GM15510 (cell line): ENCODE results near the gene ZDHHC21.

Experiments
- POLR2A ChIP-seq: IDR thresholded peaks from 3 replicates; pipeline ENCODE4 v1.6.1; 2011; ENCODE audit warnings: borderline replicate concordance; ENCODE audit not compliant: insufficient read length; ENCODE audit errors: extremely low read depth

Gene ZDHHC21

GRCh38 chr9:14653511-14653910, 39.7 kb downstream of the ZDHHC21 start:
- TF ChIP-seq POLR2A, result no peak

- no peak for TF ChIP-seq POLR2A
These were observed 40.4 kb downstream of the ZDHHC21 start for GRCh38 chr9:14652729-14653377.

- no peak for TF ChIP-seq POLR2A
These were observed 42.6 kb downstream of the ZDHHC21 start for GRCh38 chr9:14650596-14650995.

GRCh38 chr9:14645648-14646047, 47.6 kb downstream of the ZDHHC21 start:
- no peak for TF ChIP-seq POLR2A

GRCh38 chr9:14640967-14641366, 52.3 kb downstream of the ZDHHC21 start:
- no peak for TF ChIP-seq POLR2A

GRCh38 chr9:14640294-14640693, 52.9 kb downstream of the ZDHHC21 start:
- no peak for TF ChIP-seq POLR2A

- no peak for TF ChIP-seq POLR2A
These were observed 59.2 kb downstream of the ZDHHC21 start for GRCh38 chr9:14633906-14634565.

- no peak for TF ChIP-seq POLR2A
These were observed 60.1 kb downstream of the ZDHHC21 start for GRCh38 chr9:14633148-14633547.

- no peak for TF ChIP-seq POLR2A
These were observed 65.7 kb downstream of the ZDHHC21 start for GRCh38 chr9:14627513-14627912.

- no peak for TF ChIP-seq POLR2A
These were observed 74.3 kb downstream of the ZDHHC21 start for GRCh38 chr9:14618836-14619420.

GRCh38 chr9:14616188-14616982, 76.8 kb downstream of the ZDHHC21 start:
- TF ChIP-seq POLR2A, result no peak

GRCh38 chr9:14608540-14608939, 84.7 kb downstream of the ZDHHC21 start:
- TF ChIP-seq POLR2A, result no peak

GRCh38 chr9:14597171-14597799, 95.9 kb downstream of the ZDHHC21 start:
- TF ChIP-seq POLR2A, result no peak

- TF ChIP-seq POLR2A, result no peak
These were observed 99.8 kb downstream of the ZDHHC21 start for GRCh38 chr9:14593406-14593805.

- TF ChIP-seq POLR2A, result no peak
These were observed 101.8 kb downstream of the ZDHHC21 start for GRCh38 chr9:14591411-14591810.
